GM12801 (cell line): ENCODE results near the gene DDX4.

ENCODE experiments used
- CTCF ChIP-seq: IDR thresholded peaks from one replicate; pipeline ENCODE4 v1.5.1; 2011; ENCODE audit warnings: control low read depth; ENCODE audit not compliant: insufficient read length; ENCODE audit errors: extremely low read depth

DDX4 gene

GRCh38 chr5:55841976-55842375, 104.1 kb downstream of the DDX4 start:
- TF ChIP-seq CTCF, result no peak

- no peak for TF ChIP-seq CTCF
Measured at GRCh38 chr5:55847837-55848236, 110.0 kb downstream of the DDX4 start.

- TF ChIP-seq CTCF, result no peak
Measured at GRCh38 chr5:55848783-55849182, 110.9 kb downstream of the DDX4 start.

- TF ChIP-seq CTCF, result no peak
Measured at GRCh38 chr5:55850839-55851674, 113.2 kb downstream of the DDX4 start, which contains the start of gene IL31RA. IL31RA (plus strand) TSS chr5:55851357; CDS start chr5:55851571, 214 bp downstream.

GRCh38 chr5:55851675-55851979, 113.8 kb downstream of the DDX4 start:
- no peak for TF ChIP-seq CTCF

GRCh38 chr5:55852503-55852902, 114.6 kb downstream of the DDX4 start:
- no peak for TF ChIP-seq CTCF

- TF ChIP-seq CTCF, result no peak
Measured at GRCh38 chr5:55853041-55853670, 115.3 kb downstream of the DDX4 start.
